Mucosa of descending colon (tissue), 3 donors: ENCODE data around the gene CAMSAP2. TPM values are rescaled to one million over a fixed set of nuclear protein-coding genes. Genes with fewer than 3 reads are reported as not detected.

ENCODE experiments used
- ATAC-seq: fragments of 200-7000 bp; cut with Tn5 transposase; one replicate; pipeline ENCODE4 v1.9.1; 2020; ENCODE audit warnings: mild to moderate bottlenecking, moderate library complexity
- DNase-seq, 3 donors: peaks; one replicate each; pipeline ENCODE4 v3.0.0-alpha.2; 2020
- H3K36me3 ChIP-seq: fragments of 200-600 bp; one replicate; pipeline ENCODE4 v1.8.0; 2021; ENCODE audit warnings: low read depth, mild to moderate bottlenecking
- H3K4me1 ChIP-seq: fragments of 200-600 bp; one replicate; pipeline ENCODE4 v1.8.0; 2021; ENCODE audit warnings: low read depth, mild to moderate bottlenecking
- H3K4me3 ChIP-seq: fragments of 200-600 bp; one replicate; pipeline ENCODE4 v1.8.0; 2021; ENCODE audit warnings: mild to moderate bottlenecking
- H3K9me3 ChIP-seq: fragments of 200-600 bp; one replicate; pipeline ENCODE4 v1.8.0; 2021; ENCODE audit warnings: mild to moderate bottlenecking
- intact Hi-C, 2 donors: fragments of 100-400 bp; cut with DNase I in 1 of 2; cut with micrococcal nuclease in 1 of 2; formaldehyde crosslinking; loops; one replicate each; pipeline versions ENCODE4 v1.11.0 to v1.11.1; 2022; cut with DNase I, micrococcal nuclease
- total RNA-seq, 3 donors: library from RNA; stranded (reverse); fragmentation: NEBNext Ultra II Directional in 2 of 3; extraction: Animal tissue kit (Norgen Biotek cat#: 25700) in 2 of 3; gene quantifications; one replicate each; pipeline versions ENCODE4 v1.2.1 to v1.2.4, GENCODE V29; 2021 to 2023
- TF ChIP-seq, protein P1 (sequence below): fragments of 200-600 bp; IDR thresholded peaks from one replicate; pipeline ENCODE4 v1.8.0; 2022; ENCODE audit warnings: antibody characterized with exemption, mild to moderate bottlenecking
- donor health status: DM: no; HTN: no; CAD: no; lungs with moderate emphysema.
- donor health status: DM: no; HTN: no; CAD: no.
- donor health status: DM: no; HTN: yes; CAD: no.

Gene CAMSAP2
- total RNA-seq, 3 donors from 2014 or later, result 5.0 to 34.0 (median 7.1) TPM

DNA sequence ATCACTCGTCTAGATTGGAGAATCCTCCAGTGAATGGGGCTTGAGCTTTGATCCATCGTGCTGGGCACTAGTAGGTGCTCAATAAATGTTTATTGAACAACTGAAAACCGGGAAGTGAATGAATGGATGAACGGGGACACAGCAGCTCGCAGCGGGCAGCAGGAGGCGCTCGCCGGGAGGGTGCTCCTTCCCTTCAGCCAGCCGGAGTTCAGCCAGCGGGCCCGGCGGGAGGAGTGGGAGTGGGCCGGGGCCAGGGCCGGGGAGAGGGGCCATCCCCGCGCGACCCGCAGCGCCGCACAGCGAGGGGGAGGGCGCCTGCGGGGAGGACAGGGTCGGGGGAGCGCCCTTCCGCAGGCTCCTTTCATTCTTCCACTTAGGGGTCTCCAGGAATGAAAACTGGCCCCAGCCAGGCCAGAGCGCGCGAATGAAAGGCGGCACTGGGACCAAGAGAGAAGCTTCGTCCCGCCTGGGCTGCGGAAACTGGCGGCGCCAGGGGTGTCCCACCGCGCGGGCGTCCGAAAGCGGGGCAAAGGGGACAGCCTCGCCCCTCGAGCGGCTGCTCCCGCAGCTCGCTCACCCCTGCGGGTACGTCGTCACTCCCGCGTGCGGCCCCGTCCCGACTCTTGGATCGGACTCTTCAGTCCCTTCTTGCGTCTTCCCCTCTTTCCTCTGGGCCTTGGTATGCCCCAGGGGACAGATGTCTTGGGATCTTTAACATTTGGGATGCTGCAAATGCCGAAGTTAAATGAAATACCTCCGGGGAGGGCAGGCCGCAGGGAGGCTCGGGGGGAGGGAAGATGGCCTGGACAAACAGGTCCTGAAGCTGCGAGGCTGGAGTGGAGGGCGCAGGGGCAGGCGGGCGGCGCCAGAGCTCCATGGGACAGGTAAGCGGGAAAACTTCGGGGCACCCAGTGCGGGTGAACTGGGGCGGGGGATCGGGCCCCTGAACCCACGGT lies 152.4 kb downstream of the CAMSAP2 start:
- Histone ChIP-seq H3K4me1 (peaks cover 18% of the 10 kb centered on the region), H3K9me3 (no peaks in the 10 kb centered on the region), H3K36me3 (no peaks in the 10 kb centered on the region), H3K4me3 (peak overlapping the region; percentile 19)
- TF ChIP-seq, protein P1, sequence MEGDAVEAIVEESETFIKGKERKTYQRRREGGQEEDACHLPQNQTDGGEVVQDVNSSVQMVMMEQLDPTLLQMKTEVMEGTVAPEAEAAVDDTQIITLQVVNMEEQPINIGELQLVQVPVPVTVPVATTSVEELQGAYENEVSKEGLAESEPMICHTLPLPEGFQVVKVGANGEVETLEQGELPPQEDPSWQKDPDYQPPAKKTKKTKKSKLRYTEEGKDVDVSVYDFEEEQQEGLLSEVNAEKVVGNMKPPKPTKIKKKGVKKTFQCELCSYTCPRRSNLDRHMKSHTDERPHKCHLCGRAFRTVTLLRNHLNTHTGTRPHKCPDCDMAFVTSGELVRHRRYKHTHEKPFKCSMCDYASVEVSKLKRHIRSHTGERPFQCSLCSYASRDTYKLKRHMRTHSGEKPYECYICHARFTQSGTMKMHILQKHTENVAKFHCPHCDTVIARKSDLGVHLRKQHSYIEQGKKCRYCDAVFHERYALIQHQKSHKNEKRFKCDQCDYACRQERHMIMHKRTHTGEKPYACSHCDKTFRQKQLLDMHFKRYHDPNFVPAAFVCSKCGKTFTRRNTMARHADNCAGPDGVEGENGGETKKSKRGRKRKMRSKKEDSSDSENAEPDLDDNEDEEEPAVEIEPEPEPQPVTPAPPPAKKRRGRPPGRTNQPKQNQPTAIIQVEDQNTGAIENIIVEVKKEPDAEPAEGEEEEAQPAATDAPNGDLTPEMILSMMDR, result peak; percentile 26
- peak; percentile 57 for ATAC-seq
- intact Hi-C loops, result no loop called here
- DNase-seq, result peak; percentile 61 to 80 (median 78)

DNA sequence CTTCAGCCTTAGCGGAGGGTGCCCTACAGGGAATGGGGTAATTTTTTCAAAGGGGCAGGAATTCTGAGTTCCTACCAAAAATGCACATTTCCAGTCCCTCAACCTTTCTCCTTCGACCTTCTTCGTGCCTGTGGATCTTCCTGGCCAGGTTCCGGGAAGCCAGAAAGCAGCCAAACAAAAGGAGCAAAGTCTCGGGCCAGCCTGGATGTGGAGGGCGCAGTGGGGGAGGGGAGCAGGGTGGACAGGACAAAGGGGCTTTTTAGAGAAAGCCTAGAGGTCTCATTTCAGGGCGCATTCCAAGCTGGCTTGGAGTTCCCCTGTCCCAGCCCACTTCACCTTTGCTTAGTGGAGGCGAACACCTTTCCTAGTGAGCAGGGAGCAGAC lies 153.1 kb downstream of the CAMSAP2 start:
- H3K4me1 ChIP-seq, result peaks cover 18% of the 10 kb centered on the region
- no peaks in the 10 kb centered on the region for H3K36me3 ChIP-seq
- intact Hi-C loops, result no loop called here
- H3K4me3 ChIP-seq, result peak overlapping the region; percentile 19
- ATAC-seq, result no peak
- DNase-seq, result peak in 2 of 3 donors; percentile 59 to 64
- TF ChIP-seq, protein P1, result no peak
- no peaks in the 10 kb centered on the region for H3K9me3 ChIP-seq

DNA sequence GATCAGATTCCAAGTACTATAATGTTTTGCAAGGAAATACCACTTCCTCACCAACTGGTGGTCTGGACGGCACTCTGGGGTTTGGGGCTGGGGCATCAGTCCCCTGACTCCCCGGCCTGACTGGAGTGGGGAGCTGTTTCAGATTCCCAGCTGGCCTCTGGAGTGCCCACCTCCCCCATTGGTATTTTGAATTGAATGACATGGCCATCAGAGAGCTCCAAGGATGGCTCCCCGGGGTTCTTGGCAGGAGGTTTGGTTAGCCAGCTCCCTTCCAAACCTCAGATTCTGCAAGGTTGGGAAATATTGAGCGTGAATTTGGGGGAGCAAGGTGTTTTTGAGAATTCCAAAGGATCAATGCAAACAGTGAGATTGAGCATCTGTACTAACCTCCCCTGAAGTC lies 153.9 kb downstream of the CAMSAP2 start:
- H3K4me3 ChIP-seq, result no peak overlapping the region

DNA sequence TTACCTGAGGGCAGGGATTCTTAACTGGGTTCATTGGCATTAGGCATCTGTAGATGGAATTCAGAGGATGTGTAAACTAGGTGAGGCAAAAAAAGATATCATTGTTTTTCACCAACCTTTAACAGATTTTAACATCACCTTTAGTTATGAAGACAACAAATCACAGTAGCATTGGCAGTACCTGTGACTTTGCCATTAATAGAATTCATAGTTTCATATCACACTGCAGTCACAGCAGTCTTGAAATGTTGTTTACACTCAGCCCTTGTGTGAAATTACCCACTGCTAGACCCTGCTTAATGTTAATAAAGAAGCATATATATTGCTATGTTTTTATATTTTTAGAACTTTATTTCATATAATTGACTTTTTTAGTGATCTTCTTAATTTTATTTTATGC lies 154.3 kb downstream of the CAMSAP2 start:
- no peak for ATAC-seq
- intact Hi-C loops, result no loop called here
- no peak overlapping the region for H3K4me3 ChIP-seq
- H3K9me3 ChIP-seq, result no peaks in the 10 kb centered on the region
- no peaks in the 10 kb centered on the region for H3K36me3 ChIP-seq
- no peak for DNase-seq
- TF ChIP-seq, protein P1, result no peak
- H3K4me1 ChIP-seq, result peaks cover 28% of the 10 kb centered on the region

More for the DNA sequence above, 153.9 kb downstream of the CAMSAP2 start:
- ATAC-seq (no peak), DNase-seq (no peak)
- Histone ChIP-seq H3K4me1 (peaks cover 24% of the 10 kb centered on the region), H3K9me3 (no peaks in the 10 kb centered on the region), H3K36me3 (no peaks in the 10 kb centered on the region)
- intact Hi-C loops, result no loop called here
- TF ChIP-seq, protein P1, result no peak

DNA sequence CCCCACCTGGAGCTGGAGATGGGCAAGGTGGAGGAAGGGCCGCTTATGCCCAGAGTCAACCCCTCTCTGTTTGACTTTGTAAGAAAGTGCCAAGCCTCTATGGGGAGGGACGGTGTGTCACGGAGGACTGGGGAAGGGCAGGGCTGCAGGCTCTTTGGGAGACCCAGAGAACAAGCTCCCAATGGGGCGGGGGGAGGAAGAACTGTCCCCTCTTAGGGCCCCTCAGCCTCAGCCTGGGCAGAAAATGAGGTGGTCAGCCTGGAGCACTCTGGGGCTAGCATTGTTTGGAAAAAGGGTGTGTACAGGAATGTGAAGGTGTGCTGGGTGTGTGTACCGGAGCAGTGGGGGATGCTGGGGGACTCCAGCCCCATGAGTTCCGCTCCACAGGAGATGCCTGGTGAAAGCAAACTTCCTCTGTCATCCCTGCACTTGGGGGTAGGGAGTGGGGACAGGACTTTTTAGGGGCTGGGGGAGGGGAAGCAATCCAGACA lies 154.8 kb downstream of the CAMSAP2 start:
- TF ChIP-seq, protein P1, result no peak
- peak in 2 of 3 donors; percentile 58 to 70 for DNase-seq
- Histone ChIP-seq H3K9me3 (no peaks in the 10 kb centered on the region), H3K4me1 (peaks cover 33% of the 10 kb centered on the region), H3K36me3 (no peaks in the 10 kb centered on the region), H3K4me3 (no peak overlapping the region)
- intact Hi-C loops, result no loop called here
- ATAC-seq, result peak; percentile 18
